NCI-H1694 treated with DMSO at 0.1 percent for 48 hours (cell line): Measurements from ENCODE around the gene NUMA1.

Source experiments
- DNase-seq: peaks from one replicate; lab custom pipeline; 2025; lab: John Stamatoyannopoulos, UW

Gene NUMA1

GRCh38 chr11:72061739-72062396 is 18.5 kb downstream of the NUMA1 start:
- no peak for DNase-seq

- peak; percentile 48 for DNase-seq
These were observed 21.8 kb downstream of the NUMA1 start for GRCh38 chr11:72058416-72059034.

- no peak for DNase-seq
These were observed 31.4 kb downstream of the NUMA1 start for GRCh38 chr11:72048766-72049460.

GRCh38 chr11:72045849-72046248 is 34.5 kb downstream of the NUMA1 start:
- DNase-seq = no peak

- DNase-seq = no peak
These were observed 38.1 kb downstream of the NUMA1 start for GRCh38 chr11:72042064-72042745.

- DNase-seq = peak; percentile 49
These were observed 38.8 kb downstream of the NUMA1 start for GRCh38 chr11:72041364-72042063.

- DNase-seq = peak; percentile 84
These were observed 39.6 kb downstream of the NUMA1 start for GRCh38 chr11:72040491-72041363.

GRCh38 chr11:72039856-72040401 is 40.4 kb downstream of the NUMA1 start:
- no peak for DNase-seq

GRCh38 chr11:72039031-72039855 is 41.1 kb downstream of the NUMA1 start:
- no peak for DNase-seq

GRCh38 chr11:72038491-72038890 is 41.9 kb downstream of the NUMA1 start:
- DNase-seq = peak; percentile 58

- DNase-seq = no peak
These were observed 42.6 kb downstream of the NUMA1 start for GRCh38 chr11:72037554-72038311.

- DNase-seq = no peak
These were observed 43.7 kb downstream of the NUMA1 start for GRCh38 chr11:72036687-72037086.

- DNase-seq = no peak
These were observed 49.8 kb downstream of the NUMA1 start for GRCh38 chr11:72030472-72031045.

GRCh38 chr11:72026090-72026489 is 54.3 kb downstream of the NUMA1 start:
- no peak for DNase-seq

GRCh38 chr11:72024069-72024754 is 56.1 kb downstream of the NUMA1 start:
- no peak for DNase-seq

- no peak for DNase-seq
These were observed 57.0 kb downstream of the NUMA1 start for GRCh38 chr11:72023335-72023734.

GRCh38 chr11:72018171-72018570 is 62.2 kb downstream of the NUMA1 start:
- no peak for DNase-seq

- no peak for DNase-seq
These were observed 64.8 kb downstream of the NUMA1 start for GRCh38 chr11:72015511-72016061.
